A549 (cell line): Measurements from ENCODE around the gene GSTCD.

ENCODE experiments used
- RCOR1 ChIP-seq: fragments of 150-350 bp; IDR thresholded peaks from 2 replicates; pipeline ENCODE4 v1.6.1; 2014; ENCODE audit warnings: antibody characterized with exemption, low read length, low read depth
- TF ChIP-seq, protein P1 (sequence below): IDR thresholded peaks from 2 replicates; pipeline ENCODE4 v1.6.1; 2012

DNA sequence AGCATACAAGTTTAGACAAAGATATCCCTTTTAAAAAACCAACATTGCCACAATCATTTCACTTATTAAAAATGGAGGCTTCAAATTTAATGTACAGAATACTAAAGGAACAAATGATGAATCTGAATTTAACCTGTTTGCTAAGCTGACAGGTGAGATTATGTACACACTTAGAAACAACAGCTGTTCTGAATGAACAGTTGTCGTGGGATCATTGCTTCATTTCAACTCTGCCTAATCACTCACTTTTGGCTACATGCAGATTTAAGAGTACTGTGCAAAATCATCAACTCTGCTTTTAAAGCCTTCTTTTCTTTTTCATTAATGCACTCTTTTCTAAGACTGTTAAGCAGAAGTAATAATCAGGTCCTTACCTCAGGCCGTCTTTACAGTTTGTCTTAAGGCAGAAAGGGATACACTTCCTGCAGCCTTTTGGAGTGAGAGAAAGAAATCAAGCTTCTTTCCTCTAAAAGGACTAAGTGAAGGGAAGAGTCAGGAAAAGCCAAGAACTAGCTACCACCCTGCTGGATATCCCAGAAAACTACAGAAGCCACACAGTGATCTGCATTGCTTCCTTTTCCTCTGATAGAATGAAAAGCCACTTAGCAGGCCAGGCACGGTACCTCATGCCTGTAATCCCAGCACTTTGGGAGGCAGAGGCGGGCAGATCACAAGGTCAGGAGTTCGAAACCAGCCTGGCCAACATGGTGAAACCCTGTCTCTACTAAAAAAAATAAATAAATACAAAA, 132.0 kb downstream of the GSTCD start:
- no peak for TF ChIP-seq RCOR1
- TF ChIP-seq, protein P1, sequence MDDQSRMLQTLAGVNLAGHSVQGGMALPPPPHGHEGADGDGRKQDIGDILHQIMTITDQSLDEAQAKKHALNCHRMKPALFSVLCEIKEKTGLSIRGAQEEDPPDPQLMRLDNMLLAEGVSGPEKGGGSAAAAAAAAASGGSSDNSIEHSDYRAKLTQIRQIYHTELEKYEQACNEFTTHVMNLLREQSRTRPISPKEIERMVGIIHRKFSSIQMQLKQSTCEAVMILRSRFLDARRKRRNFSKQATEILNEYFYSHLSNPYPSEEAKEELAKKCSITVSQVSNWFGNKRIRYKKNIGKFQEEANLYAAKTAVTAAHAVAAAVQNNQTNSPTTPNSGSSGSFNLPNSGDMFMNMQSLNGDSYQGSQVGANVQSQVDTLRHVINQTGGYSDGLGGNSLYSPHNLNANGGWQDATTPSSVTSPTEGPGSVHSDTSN = no peak
